GM20431 (cell line): ENCODE measurements around the gene FAM131A.

Experiments
- in situ Hi-C: fragments of 300-500 bp; cut with MseI, MboI; formaldehyde crosslinking; loops from one replicate; pipeline ENCODE4 v1.15.0; 2020; ENCODE audit warnings: low sequenced_read_pairs; ENCODE audit not compliant: unreplicated experiment

The FAM131A gene

GRCh38 chr3:184372296-184372821 lies 35.0 kb downstream of the FAM131A start:
- in situ Hi-C loops = no loop called here

DNA sequence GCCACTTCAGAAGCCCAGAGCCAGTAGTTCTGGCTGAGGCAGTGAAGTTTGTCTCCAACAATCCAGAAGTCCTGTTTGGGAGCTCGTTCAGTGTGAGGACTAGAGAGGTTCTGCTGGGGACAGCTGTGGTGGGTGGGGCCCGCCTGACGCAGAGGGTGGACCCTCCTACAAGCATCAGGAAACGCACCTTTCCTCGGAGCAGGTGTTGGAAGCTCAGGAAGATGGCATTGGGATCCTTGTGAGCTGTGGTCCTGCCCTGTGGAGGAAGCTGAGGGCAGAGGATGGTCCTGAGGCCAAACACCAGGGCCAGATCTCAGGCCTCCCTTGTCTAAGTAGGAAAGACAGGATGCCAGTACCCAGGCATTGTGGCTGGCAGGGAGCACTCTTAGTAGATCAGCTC lies 35.5 kb downstream of the FAM131A start:
- in situ Hi-C loops = no loop called here

- in situ Hi-C loops = no loop called here
Measured at GRCh38 chr3:184373422-184373821, 36.0 kb downstream of the FAM131A start.

GRCh38 chr3:184375747-184376461 lies 38.5 kb downstream of the FAM131A start:
- in situ Hi-C loops = no loop called here

GRCh38 chr3:184377374-184377773 lies 40.0 kb downstream of the FAM131A start:
- in situ Hi-C loops = no loop called here

- in situ Hi-C loops = no loop called here
Measured at GRCh38 chr3:184377882-184378445, 40.6 kb downstream of the FAM131A start, which contains the start of gene THPO. TSS of gene THPO (minus strand) at chr3:184378207. CDS start at chr3:184376259, 1,948 bp downstream.

GRCh38 chr3:184378651-184379357 lies 41.4 kb downstream of the FAM131A start:
- in situ Hi-C loops = no loop called here

DNA sequence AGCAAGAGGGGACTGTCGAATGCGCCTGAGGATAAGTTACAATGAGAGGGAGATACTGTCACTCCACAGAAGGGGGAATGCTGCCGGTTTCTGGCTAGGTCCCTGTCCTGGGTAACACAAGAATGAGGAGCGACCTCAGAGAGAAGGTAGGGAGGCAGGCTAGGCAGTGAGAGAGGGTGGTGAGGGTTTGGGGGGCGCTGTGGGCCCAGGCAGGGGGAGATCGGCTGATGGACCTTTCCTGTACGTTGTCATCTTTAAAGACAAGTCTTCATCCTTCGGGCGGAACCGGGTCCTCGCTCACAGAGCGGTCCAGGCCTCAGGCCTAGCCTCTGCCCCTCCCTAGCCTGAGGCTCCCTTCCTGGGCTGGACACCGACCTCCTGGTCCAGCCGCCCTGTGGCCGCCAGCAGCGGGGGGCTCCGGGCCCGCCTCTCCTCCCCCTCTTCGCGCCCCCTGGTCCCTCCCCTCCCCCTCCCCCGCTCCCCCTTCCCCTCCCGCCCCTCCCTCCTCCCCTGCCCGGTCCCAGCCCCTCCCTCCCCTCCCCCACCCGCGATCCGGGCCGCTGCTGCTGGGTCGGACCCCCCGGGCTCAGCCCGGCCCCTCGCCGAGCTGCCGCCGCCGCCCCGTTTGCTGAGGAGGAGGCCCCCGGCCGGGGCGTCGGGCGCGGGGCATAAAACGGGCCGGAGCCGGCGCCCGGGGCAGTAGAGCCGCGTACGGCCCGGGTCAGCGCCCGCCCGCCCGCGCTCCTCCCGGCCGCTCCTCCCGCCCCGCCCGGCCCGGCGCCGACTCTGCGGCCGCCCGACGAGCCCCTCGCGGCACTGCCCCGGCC lies 42.2 kb downstream of the FAM131A start, which contains the start of gene CHRD:
CHRD (plus strand) TSS at position 697 of the 827 bp plus-strand sequence. CDS start 265 bp downstream, outside the sequence.
- in situ Hi-C loops = no loop called here

- in situ Hi-C loops = no loop called here
Measured at GRCh38 chr3:184380185-184380626, 42.8 kb downstream of the FAM131A start.

- in situ Hi-C loops = no loop called here
Measured at GRCh38 chr3:184380627-184381260, 43.3 kb downstream of the FAM131A start.

DNA sequence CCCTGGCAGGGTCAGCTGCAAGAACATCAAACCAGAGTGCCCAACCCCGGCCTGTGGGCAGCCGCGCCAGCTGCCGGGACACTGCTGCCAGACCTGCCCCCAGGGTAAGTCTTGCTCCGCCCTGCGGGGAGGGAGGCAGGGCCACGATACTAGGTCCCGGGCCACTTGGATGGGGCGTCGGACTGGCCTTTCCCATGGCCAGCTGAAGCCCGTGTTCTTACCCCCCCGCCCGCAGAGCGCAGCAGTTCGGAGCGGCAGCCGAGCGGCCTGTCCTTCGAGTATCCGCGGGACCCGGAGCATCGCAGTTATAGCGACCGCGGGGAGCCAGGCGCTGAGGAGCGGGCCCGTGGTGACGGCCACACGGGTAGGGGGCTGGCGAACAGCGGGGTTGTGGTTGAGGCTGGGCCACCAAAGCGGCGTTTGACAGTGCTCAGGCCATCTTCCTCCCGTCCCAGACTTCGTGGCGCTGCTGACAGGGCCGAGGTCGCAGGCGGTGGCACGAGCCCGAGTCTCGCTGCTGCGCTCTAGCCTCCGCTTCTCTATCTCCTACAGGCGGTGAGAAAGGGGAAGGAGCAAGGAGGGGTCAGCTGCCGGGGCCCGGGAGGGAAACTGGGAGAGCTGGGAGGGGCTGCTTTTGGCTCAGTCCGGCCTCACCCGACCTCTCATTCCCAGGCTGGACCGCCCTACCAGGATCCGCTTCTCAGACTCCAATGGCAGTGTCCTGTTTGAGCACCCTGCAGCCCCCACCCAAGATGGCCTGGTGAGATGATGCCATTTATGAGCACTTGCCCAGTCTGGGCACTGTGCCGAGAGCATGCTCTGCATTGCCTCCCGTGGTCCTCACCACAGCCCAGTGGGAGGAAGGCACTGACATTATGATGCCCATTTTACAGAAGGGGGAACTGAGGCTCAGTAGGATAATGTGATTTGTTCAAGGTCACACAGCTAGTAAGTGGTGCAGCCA lies 44.1 kb downstream of the FAM131A start:
- in situ Hi-C loops = no loop called here

DNA sequence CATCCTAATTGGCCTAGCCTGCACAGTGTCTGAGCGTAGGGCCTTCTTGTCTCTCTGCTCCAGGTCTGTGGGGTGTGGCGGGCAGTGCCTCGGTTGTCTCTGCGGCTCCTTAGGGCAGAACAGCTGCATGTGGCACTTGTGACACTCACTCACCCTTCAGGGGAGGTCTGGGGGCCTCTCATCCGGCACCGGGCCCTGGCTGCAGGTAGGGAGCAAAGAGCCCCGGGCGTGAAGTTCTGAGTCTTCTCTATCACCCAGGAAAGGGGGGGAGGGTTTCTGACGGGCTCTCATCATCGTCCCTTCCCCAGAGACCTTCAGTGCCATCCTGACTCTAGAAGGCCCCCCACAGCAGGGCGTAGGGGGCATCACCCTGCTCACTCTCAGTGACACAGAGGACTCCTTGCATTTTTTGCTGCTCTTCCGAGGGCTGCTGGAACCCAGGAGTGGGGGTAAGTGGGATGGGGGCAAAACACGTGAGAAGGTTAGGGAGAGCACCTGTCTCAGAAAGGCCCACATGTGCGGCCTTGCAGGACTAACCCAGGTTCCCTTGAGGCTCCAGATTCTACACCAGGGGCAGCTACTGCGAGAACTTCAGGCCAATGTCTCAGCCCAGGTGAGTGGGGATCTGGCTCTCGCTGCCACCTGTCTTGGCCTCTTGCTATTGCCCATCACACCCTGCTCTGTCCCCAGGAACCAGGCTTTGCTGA lies 45.1 kb downstream of the FAM131A start:
- in situ Hi-C loops = no loop called here

GRCh38 chr3:184383033-184383740 lies 45.8 kb downstream of the FAM131A start:
- in situ Hi-C loops = no loop called here

- in situ Hi-C loops = no loop called here
Measured at GRCh38 chr3:184384342-184384741, 46.9 kb downstream of the FAM131A start.

DNA sequence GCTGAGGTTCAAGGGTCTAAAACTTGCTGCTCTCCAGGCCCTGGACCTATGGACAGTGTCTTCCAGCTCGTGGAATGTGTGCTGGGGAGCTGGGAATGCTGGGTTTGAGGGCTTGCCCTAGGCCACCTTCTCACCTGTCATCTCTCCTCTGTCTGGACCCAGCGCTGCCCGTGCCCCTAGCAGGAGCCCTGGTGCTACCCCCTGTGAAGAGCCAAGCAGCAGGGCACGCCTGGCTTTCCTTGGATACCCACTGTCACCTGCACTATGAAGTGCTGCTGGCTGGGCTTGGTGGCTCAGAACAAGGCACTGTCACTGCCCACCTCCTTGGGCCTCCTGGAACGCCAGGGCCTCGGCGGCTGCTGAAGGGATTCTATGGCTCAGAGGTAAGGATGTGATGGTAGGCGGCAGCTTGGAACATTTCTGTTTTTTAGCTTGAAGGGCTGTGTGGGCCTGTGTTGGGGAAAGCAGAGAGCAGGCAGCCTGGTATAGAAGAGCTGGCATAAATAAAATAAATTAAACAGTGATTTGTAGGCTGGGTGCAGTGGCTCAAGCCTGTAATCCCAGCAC lies 47.5 kb downstream of the FAM131A start:
- in situ Hi-C loops = no loop called here

DNA sequence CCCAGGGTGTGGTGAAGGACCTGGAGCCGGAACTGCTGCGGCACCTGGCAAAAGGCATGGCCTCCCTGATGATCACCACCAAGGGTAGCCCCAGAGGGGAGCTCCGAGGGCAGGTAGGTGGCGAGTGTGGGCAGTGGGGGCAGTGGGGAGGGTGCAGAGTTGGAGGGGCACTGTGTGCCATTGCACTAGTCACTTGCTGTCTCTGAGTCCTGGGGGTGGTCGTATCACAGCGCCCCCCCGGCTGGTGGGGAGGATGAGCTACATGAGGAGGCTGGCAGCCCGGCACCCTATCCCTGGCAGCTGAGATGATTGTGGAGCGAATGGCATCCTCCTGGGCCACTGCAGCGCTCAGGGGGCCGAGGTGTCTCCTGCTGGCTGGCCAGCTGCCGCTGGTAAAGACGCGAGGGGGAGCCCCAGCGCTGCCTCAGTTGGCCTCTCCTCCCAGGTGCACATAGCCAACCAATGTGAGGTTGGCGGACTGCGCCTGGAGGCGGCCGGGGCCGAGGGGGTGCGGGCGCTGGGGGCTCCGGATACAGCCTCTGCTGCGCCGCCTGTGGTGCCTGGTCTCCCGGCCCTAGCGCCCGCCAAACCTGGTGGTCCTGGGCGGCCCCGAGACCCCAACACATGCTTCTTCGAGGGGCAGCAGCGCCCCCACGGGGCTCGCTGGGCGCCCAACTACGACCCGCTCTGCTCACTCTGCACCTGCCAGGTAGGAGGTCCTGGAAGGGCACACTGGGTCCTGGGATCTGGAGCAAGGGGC lies 48.8 kb downstream of the FAM131A start:
- in situ Hi-C loops = no loop called here
